ENCODE results near the gene ABCA4. TPM values are rescaled to one million over a fixed set of nuclear protein-coding genes. Genes with fewer than 3 reads are reported as not detected.
A peak's percentile ranks its signal among the peaks of the same experiment; 100 is the strongest.

ABCA4 gene
- total RNA-seq, 1 donor from 2014 or later: 1.7 TPM

- no peak for DNase-seq (ENCODE audit: low read depth, low spot score)
Observed at GRCh38 chr1:94104776-94105580, 16.0 kb downstream of the ABCA4 start.

GRCh38 chr1:94104127-94104684, 16.7 kb downstream of the ABCA4 start:
- DNase-seq (ENCODE audit: low read depth, low spot score): no peak

- DNase-seq (ENCODE audit: low read depth, low spot score): no peak
Observed at GRCh38 chr1:94103608-94104007, 17.3 kb downstream of the ABCA4 start.

GRCh38 chr1:94101613-94102525, 19.1 kb downstream of the ABCA4 start:
- DNase-seq (ENCODE audit: low read depth, low spot score): no peak

- DNase-seq (ENCODE audit: low read depth, low spot score): no peak
Observed at GRCh38 chr1:94100785-94101612, 19.9 kb downstream of the ABCA4 start.

GRCh38 chr1:94100129-94100784, 20.7 kb downstream of the ABCA4 start:
- no peak for DNase-seq (ENCODE audit: low read depth, low spot score)

- DNase-seq (ENCODE audit: low read depth, low spot score): no peak
Observed at GRCh38 chr1:94099303-94099702, 21.6 kb downstream of the ABCA4 start.

GRCh38 chr1:94098585-94099111, 22.3 kb downstream of the ABCA4 start:
- no peak for DNase-seq (ENCODE audit: low read depth, low spot score)

GRCh38 chr1:94096797-94097549, 24.0 kb downstream of the ABCA4 start:
- DNase-seq (ENCODE audit: low read depth, low spot score): no peak

GRCh38 chr1:94095744-94096469, 25.0 kb downstream of the ABCA4 start:
- DNase-seq (ENCODE audit: low read depth, low spot score): no peak

GRCh38 chr1:94095112-94095637, 25.8 kb downstream of the ABCA4 start:
- peak; percentile 74 for DNase-seq (ENCODE audit: low read depth, low spot score)

GRCh38 chr1:94094469-94095111, 26.4 kb downstream of the ABCA4 start:
- peak; percentile 90 for DNase-seq (ENCODE audit: low read depth, low spot score)

GRCh38 chr1:94093996-94094395, 27.0 kb downstream of the ABCA4 start:
- peak; percentile 52 for DNase-seq (ENCODE audit: low read depth, low spot score)

GRCh38 chr1:94093396-94093795, 27.6 kb downstream of the ABCA4 start:
- no peak for DNase-seq (ENCODE audit: low read depth, low spot score)

GRCh38 chr1:94092210-94092613, 28.7 kb downstream of the ABCA4 start:
- peak; percentile 99 for DNase-seq (ENCODE audit: low read depth, low spot score)

GRCh38 chr1:94090761-94091160, 30.2 kb downstream of the ABCA4 start:
- no peak for DNase-seq (ENCODE audit: low read depth, low spot score)

GRCh38 chr1:94087193-94087592, 33.8 kb downstream of the ABCA4 start:
- no peak for DNase-seq (ENCODE audit: low read depth, low spot score)

- DNase-seq (ENCODE audit: low read depth, low spot score): no peak
Observed at GRCh38 chr1:94084547-94084946, 36.4 kb downstream of the ABCA4 start.
